Measurements from ENCODE around the gene NFIA.

NFIA gene

GRCh38 chr1:61254634-61255357, 172.4 kb downstream of the NFIA start:
- Histone ChIP-seq H3K27ac (peak overlapping the region; percentile 56 to 65), H3K4me3 (peak overlapping the region; percentile 55)
- DNase-seq (ENCODE audit: low spot score): no peak
- no peak for TF ChIP-seq CTCF (IDR thresholded peaks at IDR 0.05)

- Histone ChIP-seq H3K4me3 (peak overlapping the region; percentile 55), H3K27ac (peak overlapping the region; percentile 56 to 65)
- no peak for TF ChIP-seq CTCF (IDR thresholded peaks at IDR 0.05)
- DNase-seq (ENCODE audit: low spot score): no peak
These were observed 173.0 kb downstream of the NFIA start for GRCh38 chr1:61255358-61255703.

- no peak overlapping the region for H3K4me3 ChIP-seq
- TF ChIP-seq CTCF (IDR thresholded peaks at IDR 0.05): no peak
- DNase-seq (ENCODE audit: low spot score): no peak
- H3K27ac ChIP-seq: peak overlapping the region in 1 of 2 donors; percentile 12
These were observed 177.2 kb downstream of the NFIA start for GRCh38 chr1:61259379-61260148.

- no peak overlapping the region for H3K4me3 ChIP-seq
- H3K27ac ChIP-seq: peak overlapping the region in 1 of 2 donors; percentile 4
- no peak for DNase-seq (ENCODE audit: low spot score)
- TF ChIP-seq CTCF (IDR thresholded peaks at IDR 0.05): no peak
These were observed 177.8 kb downstream of the NFIA start for GRCh38 chr1:61260171-61260570.

GRCh38 chr1:61261595-61261994, 179.2 kb downstream of the NFIA start:
- peak overlapping the region in 1 of 2 donors; percentile 33 for H3K27ac ChIP-seq
- TF ChIP-seq CTCF (IDR thresholded peaks at IDR 0.05): no peak
- DNase-seq (ENCODE audit: low spot score): no peak
- H3K4me3 ChIP-seq: no peak overlapping the region

GRCh38 chr1:61263905-61264824, 181.8 kb downstream of the NFIA start:
- no peak for DNase-seq (ENCODE audit: low spot score)
- TF ChIP-seq CTCF (IDR thresholded peaks at IDR 0.05): no peak
- no peak overlapping the region for H3K27ac ChIP-seq
- no peak overlapping the region for H3K4me3 ChIP-seq

All from coronary artery (tissue), 2 donors.